Activated CD4-positive, alpha-beta T cell treated with anti-CD3 and anti-CD28 coated beads, Interleukin-2, amount 50 U/mL, for 24 hours (primary cell): ENCODE results near the gene ZP3.
"Not testable (repeated sequence)": the region's sequence is repeated elsewhere in the genome, so short reads cannot be mapped to it uniquely, and the experiment has no call there.

Experiments
- DNase-seq, 2 donors: peaks; one replicate each; pipeline ENCODE4 v3.0.0-alpha.2; 2020; ENCODE audit warnings: low read depth in 1 of 2, low spot score in 1 of 2

The ZP3 gene

DNA sequence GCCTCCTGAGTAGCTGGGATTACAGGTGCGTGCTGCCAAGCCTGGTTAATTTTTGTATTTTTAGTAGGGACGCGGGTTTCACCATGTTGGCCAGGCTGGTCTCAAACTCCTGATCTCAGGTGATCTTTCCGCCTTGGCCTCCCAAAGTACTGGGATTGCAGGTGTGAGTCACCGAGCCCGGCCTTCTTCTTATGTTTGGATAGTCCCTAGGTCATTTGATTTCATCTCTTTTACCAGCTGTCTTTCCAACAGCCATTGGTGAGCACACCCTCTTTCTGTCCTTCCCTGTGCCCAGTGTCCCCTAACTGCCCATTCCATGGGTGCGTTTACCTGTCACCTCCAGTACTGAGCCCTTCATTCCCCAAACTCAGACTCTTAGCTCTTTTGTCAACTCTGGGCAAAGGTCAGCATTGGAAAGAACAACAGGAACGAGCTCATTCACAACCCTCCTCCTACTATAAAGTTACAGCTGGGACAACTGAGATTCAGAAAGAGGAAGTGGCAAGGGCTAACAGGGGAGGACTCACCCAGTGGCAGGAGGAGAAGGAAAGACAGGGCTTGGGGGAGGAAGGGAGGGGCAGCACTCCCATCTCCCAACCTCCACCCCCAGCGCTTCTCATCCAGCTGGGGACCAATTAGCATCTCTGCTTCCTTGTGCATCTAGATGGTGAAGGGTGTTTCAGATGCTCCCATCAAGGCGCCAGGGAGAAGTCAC is 20.8 kb upstream of the ZP3 start:
- no peak for DNase-seq

DNA sequence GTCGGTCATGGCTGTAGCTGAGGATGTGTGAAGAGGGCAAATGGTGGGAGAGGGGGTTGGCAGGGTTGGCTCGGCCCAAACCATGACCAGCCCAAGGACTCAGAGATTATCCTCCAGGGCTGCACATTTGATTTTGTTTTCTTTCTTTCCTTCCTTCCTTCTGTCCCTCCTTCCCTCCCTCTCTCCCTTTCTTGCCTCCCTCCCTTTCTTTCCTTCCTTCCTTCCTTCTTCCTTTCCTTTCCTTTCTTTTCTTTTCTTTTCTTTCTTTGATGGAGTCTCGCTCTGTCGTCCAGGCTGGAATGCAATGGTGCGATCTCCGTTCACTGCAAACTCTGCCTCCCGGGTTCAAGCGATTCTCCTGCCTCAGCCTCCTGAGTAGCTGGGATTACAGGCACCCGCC is 19.0 kb upstream of the ZP3 start:
- no peak for DNase-seq

DNA sequence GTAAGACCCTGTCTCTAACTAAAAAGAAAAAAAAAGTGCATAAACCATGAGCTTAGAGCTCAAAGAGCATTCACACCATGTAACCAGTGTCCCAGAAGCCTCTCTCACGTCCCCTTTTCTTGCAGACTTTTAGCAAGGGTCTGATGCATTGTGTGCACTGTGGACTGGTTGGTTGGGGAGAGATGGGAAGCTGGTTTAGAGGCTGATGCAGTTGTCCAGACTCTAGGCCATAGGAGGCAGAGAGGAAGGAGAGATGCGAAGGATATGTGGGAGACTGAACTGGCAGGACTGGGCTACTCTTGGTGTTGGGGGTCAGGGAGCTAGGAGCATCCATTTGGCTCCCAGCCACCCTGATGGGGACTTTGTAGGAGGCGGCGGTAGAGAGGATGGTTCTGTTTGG is 17.0 kb upstream of the ZP3 start:
- no peak for DNase-seq

DNA sequence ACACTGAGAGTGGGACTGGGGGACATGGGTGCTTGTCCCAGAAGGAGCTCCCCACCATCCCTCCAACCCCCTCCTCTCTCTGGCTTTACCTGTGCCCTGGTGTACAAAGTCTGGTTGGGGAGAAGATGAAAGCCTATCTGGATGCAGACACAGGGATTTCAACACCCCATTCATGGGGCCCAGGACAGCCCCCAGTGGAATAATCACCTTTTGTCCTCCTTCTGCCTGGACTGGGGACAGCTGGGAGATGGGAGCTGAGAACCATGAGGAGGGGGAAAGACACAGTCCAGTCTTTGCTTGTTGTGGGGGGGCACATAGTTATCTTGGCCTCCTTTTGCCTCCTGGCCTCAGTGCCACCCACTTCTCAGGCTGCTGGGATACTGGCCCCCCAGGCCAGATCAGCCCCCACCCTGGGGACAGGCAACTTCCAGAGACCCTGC is 16.6 kb upstream of the ZP3 start:
- no peak for DNase-seq

DNA sequence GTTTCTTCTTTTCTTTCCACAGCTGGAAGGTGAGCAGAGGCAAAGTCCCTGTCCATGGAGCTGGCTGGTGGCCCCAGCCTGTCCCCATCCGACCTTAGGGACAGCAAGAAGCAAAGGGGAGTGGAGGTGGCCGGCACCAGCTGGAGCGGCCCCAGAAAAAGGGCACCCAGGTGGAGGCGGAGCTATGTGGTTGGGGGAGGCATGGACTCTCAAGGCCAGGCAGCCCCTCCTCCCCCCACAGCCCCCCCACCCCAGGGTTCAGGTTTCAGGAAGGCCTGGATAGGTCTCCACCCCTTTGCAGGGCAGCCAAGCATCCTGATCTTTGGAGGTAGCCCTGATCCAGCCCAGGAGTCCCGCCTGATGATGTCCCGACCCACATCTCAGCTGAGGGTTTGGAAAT is 15.2 kb upstream of the ZP3 start, which contains the start of gene SSC4D:
Gene SSC4D, minus strand, starts transcription at position 161 of the 400 bp plus-strand sequence. CDS start 5,258 bp downstream, outside the sequence.
- no peak for DNase-seq

DNA sequence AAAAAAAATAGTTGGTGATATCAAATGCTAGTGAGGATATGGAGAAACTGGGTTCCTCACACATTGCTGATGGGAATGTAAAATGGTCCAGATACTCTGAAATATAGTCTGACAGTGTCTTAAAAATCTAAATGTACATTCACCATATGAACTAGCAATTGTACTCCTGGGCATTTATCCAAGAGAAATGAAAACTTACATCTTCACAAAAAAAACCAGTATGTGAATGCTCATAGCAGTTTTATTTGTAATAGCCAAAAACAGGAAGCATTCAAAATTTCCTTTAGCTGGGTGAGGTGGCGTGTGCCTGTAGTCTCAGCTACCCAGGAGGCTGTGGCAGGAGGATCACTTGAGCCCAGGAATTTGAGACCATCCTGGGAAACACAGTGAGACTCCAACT is 13.1 kb upstream of the ZP3 start:
- DNase-seq, result no peak

DNA sequence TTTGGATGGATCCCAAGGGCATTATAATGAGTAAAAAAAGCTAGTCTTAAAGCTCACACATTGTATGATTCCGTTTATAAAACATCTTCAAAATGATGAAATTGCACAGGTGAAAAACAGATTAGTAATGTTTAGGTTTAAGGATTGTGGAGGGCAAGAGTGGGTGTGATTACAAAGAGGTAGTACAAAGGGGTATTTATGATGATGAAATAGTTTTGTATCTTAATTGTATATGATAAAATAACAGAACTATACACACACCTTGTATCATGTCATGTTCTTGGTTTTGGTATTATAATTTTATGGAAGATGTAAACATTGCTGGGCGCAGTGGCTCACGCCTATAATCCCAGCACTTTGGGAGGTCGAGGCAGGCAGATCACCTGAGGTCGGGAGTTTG is 12.5 kb upstream of the ZP3 start:
- no peak for DNase-seq

DNA sequence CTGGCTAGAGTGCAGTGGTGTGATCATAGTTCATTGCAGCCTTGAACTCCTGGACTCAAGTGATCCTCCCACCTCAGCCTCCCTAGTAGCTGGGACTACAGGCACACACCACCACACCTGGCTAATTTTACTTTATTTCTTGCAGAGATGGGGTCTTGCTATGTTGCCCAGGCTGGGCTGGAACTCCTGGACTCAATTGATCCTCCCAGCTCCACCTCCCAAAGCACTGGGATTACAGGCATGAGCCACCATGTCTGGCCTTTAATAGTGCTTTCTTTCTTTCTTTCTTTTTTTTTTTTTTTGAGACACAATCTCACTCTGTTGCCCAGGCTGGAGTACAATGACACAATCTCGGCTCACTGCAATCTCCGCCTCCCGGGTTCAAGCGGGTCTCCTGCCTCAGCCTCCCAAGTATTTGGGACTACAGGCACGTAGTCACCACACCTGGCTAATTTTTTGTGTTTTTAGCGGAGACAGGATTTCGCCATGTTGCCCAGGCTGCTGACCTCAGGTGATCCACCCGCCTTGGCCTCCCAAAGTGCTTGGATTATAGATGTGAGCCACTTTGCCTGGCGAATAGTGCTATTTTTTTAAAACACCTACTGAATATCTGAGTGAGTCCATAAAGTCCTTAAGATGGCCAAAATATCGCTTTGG is 7.0 kb upstream of the ZP3 start:
- not testable (repeated sequence) for DNase-seq

DNA sequence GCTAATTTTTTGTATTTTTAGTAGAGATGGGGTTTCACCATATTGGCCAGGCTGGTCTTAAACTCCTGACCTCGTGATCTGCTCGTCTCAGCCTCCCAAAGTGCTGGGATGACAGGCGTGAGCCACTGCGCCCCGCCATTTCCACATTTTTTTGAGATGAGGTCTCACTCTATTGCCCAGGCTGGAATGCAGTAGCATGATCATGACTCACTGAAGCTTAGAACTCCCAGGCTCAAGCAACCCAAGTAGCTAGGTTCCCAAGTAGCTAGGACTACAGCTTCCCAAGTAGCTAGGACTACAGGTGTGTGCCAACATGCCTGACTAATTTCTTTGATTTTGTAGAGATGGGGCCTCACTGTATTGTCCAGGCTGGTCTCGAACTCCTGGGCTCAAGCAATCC is 3.7 kb upstream of the ZP3 start:
- DNase-seq, result not testable (repeated sequence)

DNA sequence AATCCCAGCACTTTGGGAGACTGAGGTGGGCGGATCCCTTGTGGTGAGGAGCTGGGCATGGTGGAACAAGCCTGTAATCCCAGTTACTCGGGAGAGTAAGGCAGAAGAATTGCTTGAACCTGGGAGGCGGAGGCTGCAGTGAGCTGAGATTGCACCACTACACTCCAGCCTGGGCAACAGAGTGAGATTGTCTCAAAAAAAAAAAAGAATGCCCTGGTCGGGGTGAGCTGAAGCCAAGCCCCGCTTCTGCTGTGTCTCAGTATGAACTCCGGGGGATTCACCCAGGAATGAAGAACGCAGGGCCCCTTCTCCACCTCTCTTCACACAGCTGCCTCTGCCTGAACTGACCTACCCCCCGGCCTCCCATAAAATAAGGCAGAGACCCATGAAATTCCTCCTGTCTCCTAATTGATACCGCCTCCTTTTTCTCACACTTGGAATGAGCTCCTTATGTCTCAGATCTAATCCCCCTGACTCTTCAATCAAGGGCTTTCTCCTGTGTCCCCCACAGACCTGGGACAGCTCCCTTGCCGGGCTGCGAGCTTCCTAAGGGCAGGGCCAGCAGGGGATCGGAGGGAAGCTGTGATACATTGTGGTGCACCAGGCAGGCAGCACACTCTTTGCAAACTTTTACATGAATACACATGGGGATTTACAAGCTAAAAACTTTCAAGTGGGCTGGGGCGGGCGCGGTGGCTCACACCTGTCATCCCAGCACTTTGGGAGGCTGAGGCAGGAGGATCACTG is 911 bp upstream of the ZP3 start:
- DNase-seq, result no peak

DNA sequence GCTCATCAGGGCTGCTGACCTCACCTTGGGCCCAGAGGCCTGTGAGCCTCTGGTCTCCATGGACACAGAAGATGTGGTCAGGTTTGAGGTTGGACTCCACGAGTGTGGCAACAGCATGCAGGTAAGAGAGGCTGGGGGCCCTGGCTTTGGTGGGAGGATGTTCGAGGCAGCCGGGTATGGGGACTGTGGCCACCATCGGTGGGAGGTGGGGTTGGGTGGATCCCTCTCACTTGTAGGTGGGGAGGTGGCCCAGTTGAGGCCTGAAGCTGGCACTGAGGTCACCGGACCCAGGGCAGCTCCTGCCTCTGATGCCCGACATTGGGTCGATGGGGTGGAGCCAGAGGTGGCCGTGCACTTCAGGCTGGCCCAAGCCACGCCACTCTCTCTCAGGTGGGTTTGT is 406 bp downstream of the ZP3 start:
- DNase-seq, result no peak

DNA sequence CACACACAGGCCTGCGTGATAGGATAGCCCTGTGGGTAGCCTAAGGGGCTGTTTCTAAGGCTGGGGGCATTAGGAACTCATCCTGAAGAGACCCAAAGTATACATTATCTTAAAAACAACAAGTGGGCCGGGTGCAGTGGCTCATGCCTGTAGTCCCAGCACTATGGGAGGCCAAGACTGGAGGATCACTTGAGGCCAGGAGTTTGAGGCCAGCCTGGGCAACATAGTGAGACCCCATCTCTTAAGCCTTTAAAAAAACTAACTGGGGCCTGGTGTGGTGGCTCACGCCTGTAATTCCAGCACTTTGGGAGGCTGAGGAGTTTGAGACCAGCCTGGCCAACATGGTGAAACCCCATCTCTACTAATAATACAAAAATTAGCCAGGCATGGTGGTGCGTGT is 808 bp downstream of the ZP3 start:
- DNase-seq, result not testable (repeated sequence)

DNA sequence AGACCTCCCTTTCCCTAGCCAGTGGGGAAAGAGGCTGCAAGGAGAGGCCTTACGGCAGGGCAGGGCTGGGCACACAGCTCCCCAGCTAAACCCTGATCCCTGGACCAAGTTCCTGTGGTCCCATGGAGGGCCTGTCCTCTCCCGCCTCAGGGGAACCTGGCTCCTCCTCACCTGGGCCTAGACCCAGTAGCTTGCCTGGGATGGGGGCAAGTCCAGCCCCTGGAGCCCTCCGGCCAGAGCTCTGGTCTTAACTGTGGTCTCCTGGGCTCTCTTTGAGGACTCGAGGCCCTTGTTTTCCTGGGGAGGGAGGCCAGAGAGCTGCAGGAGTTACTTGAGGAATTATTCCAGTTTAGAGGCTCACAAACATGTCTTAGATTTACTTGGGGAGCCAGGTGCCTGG is 1.5 kb downstream of the ZP3 start:
- DNase-seq, result no peak

DNA sequence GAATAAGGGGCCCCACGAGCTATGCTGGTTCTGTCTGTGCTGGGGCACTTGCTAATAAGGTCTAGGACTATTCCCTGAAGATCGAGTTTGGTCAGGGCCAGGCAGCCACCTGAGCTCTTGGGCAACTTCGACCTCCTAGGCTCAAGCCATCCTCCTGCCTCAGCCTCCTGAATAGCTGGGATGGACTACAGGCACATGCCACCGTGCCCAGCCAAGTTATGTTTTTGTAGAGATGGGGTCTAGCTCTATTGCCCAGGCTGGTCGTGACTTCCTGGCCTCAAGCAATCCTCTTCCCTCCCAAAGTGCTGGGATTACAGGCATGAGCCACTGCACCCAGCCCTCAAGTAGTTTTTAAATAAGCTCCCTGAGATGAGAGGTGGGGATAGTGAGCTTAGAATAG is 2.9 kb downstream of the ZP3 start:
- DNase-seq, result no peak

DNA sequence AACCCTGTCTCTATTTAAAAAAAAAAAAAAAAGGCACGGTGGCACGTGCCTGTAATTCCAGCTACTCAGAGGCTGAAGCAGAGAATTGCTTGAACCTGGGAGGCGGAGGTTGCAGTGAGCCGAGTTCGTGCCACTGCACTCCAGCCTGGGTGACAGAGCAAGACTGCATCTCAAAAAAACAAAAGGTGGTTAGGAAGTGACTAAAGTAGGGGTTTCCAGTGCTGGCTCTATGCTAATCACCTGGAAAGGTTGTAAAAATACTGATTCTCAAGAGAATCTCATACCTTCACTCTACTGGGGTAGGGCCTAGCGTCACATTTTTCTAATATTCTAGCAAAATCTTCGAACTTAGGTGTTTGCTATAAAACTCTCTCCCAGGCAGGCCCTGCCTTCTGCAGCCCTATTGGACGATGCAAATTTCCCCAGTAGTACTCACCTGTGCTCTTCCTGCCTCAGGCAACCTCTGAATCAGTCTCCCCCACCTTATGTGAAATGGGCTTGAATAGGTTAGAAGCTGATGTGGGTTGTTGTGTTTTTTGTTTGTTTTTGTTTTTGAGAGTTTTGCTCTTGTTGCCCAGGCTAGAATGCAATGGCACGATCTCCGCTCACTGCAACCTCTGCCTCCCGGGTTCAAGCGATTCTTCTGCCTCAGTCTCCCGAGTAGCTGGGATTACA is 3.5 kb downstream of the ZP3 start:
- DNase-seq, result no peak

DNA sequence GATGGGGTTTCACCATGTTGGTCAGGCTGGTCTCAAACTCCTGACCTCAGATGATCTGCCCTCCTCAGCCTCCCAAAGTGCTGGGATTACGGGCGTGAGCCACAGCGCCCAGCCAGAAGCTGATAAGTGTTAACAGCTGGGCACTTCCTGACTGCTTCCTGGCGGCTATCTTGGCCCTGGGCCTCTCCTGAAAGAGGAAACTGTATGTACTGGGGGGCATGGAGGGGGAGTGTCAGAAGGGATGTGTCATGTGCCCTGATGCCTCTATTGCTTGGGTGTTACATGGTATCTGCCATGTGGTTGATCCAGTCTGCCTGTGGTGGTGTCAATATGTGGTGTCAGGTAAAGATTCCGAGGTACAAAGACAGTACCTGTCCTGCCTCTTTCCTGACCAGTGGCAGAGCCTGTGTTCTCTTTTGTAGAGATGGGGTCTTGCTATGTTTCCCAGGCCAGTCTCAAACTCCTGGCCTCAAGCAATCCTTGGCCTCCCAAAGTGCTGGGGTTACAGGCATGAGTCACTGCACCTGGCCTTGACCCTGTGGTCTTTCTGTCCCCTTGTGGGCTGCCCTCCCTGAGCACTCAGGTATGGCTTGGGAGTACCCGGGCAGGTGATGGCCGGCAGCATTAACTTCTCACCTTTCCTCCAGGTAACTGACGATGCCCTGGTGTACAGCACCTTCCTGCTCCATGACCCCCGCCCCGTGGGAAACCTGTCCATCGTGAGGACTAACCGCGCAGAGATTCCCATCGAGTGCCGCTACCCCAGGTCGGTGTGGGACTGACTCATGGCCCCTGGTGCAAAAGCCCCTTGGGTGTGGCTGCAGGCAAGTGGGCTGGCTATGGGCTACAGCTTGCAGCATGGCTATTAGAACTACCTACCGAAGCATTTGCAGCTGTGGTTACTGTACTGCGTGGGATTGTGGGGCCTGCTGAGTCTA is 4.4 kb downstream of the ZP3 start:
- DNase-seq, result no peak

DNA sequence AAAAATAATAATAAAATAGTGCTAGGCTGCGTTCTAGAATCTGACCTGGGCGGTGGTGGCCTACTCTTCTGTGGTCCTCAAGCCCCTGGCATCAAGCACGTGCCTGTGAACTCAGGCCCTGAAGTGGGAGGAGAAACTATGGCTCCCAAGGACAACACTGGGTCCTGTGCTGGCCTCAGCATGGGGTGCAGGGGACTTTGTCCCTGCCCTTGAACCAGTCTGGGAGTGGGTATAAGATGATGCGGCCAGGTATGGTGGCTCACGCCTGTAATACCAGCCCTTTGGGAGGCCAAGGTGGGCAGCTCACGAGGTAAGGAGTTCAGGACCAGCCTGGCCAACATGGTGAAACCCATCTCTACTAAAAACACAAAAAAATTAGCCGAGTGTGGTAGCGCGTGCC is 5.5 kb downstream of the ZP3 start:
- DNase-seq, result no peak

DNA sequence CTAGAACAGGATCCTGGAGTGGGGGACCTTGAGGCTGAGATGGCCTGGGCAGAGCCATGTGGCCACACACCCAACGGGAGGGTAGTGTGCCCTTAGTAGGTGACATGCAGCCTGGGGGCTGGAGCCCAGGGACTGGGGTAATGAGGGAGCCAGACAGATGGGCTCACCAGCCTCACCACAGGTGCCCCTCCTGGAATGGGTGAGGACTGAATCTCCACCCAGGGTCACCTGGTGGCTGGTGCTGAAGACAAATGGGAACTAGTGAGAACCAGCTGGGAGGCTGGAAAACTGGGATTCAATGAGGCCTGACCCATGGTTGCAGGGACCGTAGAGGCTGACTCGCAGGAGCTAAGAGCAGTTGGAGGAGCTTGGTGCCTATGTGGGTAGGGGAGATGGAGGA is 6.1 kb downstream of the ZP3 start:
- no peak for DNase-seq

DNA sequence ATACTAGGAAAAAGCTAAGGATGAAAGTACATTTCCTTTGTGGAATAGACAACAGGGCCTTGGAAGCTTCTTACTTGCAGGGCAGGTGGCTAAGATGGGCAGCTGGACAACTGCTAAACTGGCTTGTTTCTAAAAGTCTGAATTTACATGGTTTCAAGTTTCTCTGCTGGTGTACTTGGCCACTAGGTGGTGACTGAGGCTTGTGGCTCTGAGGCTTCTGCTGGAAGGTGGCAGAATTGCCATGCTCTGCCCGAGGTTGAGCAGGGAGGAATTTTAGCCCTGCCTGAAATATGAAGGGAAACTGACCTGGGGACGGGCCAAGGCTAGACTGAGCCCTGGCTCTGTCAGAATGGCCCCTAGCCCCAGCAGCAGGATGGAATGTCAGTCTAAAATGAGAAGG is 13.1 kb downstream of the ZP3 start:
- peak; percentile 9 to 46 for DNase-seq

DNA sequence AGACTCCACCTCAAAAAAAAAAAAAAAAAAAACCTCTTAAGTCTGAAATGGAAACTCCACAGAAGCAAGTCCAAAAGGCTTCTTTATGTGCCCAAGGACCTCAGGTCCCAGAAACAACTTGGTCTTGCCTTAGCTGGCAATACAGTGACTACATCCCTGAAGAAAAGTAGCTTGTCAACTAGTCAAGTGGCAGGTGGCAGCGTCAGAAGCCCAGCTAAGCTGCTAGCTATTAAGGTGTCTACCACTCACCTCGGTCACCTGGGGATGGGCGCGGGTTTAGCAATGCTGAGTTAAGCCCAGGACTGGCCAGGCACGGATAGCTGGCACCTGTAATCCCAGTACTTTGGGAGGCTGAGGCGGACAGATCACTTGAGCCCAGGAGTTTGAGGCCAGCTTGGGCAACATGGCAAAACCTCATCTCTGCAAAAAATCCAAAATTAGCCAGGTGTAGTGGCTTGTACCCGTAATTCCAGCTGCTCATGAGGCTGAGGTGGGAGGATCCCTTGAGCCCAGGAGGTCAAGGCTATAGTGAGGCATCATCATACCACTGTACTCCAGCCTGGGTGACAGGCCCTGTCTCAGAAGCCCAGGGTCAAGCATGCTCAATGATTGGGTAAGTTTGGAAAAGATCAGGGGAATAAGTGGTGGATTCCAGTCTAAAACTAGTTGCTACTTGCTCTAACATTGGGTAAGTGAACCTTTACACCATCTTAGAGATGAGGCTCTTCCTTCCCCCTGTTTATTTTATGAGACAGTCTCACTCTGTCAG is 14.6 kb downstream of the ZP3 start:
- DNase-seq, result not testable (repeated sequence)
